Colonic mucosa (tissue), 4 donors: ENCODE data around the gene PRKCH. TPM values are rescaled to one million over a fixed set of nuclear protein-coding genes. Genes with fewer than 3 reads are reported as not detected.

ENCODE experiments used
- DNase-seq: peaks from one replicate; pipeline ENCODE4 v3.0.0-alpha.2; 2020
- H3K27ac ChIP-seq: fragments of 200-600 bp; one replicate; pipeline ENCODE4 v1.8.0; 2021
- H3K27me3 ChIP-seq: fragments of 200-600 bp; one replicate; pipeline ENCODE4 v1.8.0; 2021
- H3K36me3 ChIP-seq: fragments of 200-600 bp; one replicate; pipeline ENCODE4 v1.8.0; 2021
- H3K4me1 ChIP-seq: fragments of 200-600 bp; one replicate; pipeline ENCODE4 v1.8.0; 2021; ENCODE audit warnings: mild to moderate bottlenecking
- H3K4me3 ChIP-seq: fragments of 200-600 bp; one replicate; pipeline ENCODE4 v1.8.0; 2021
- H3K9ac ChIP-seq, 2 donors: one replicate each; pipeline ENCODE4 v1.7.0; 2013; ENCODE audit warnings: control low read depth in 2 of 2, low read depth in 2 of 2, low read length in 2 of 2
- H3K9me3 ChIP-seq: fragments of 200-600 bp; one replicate; pipeline ENCODE4 v1.8.0; 2021
- intact Hi-C: fragments of 100-400 bp; cut with DNase I; formaldehyde crosslinking; loops from one replicate; pipeline ENCODE4 v1.14.1; 2022
- total RNA-seq, 2 donors: library from RNA; stranded (reverse); fragmentation: NEBNext Ultra II Directional in 1 of 2; extraction: Animal tissue kit (Norgen Biotek cat#: 25700) in 1 of 2; gene quantifications; one replicate each; pipeline ENCODE4 v1.2.1, GENCODE V29; 2021
- TF ChIP-seq, protein P1 (sequence below): fragments of 200-600 bp; IDR thresholded peaks from one replicate; pipeline ENCODE4 v1.8.0; 2022; ENCODE audit warnings: antibody characterized with exemption, mild to moderate bottlenecking
- donor health status: healthy.
- donor health status: DM: no; HTN: no; CAD: no.
- donor health status: DM: no; HTN: no; CAD: no.

PRKCH gene
- total RNA-seq, 2 donors from 2014 or later: 11.4 to 11.5 TPM

DNA sequence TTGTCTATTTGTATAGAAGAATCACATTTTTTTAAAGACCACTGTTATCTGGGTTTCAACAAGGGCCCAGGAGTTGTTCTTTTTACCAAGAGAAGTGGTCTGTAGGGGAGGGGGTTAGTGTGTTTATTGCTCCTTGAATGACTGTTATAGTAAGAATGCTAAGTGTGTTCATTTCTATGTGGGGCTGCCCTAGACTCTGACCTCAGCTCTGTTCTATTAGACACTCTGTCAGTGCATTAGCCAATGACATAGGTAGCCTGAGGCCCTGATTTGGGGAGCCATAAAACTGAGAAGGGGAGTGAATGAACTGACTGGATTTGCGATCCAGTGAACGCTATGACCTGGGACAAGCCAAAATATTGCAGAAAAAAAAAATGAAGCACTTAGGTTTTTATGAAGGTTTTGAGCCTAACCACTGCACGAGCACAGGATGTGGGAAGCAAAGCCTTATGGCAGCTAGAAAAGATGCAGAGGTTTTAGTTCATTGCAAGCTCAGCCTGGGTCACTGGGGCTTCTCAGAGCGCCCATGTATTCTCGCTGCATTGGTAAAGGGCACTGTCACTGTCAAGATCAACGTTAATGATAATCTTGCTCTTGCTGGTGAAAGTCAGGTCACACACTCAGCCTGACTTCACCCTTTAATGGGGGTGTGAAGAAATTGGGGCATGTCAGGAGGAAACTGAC, 63.8 kb downstream of the PRKCH start:
- no peak overlapping the region for H3K9ac ChIP-seq
- intact Hi-C loops: no loop called here
- no peak for DNase-seq
- no peaks in the 10 kb centered on the region for H3K4me1 ChIP-seq
- TF ChIP-seq, protein P1, sequence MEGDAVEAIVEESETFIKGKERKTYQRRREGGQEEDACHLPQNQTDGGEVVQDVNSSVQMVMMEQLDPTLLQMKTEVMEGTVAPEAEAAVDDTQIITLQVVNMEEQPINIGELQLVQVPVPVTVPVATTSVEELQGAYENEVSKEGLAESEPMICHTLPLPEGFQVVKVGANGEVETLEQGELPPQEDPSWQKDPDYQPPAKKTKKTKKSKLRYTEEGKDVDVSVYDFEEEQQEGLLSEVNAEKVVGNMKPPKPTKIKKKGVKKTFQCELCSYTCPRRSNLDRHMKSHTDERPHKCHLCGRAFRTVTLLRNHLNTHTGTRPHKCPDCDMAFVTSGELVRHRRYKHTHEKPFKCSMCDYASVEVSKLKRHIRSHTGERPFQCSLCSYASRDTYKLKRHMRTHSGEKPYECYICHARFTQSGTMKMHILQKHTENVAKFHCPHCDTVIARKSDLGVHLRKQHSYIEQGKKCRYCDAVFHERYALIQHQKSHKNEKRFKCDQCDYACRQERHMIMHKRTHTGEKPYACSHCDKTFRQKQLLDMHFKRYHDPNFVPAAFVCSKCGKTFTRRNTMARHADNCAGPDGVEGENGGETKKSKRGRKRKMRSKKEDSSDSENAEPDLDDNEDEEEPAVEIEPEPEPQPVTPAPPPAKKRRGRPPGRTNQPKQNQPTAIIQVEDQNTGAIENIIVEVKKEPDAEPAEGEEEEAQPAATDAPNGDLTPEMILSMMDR: no peak
- H3K4me3 ChIP-seq: no peak overlapping the region
- no peaks in the 10 kb centered on the region for H3K36me3 ChIP-seq
- no peaks in the 10 kb centered on the region for H3K27me3 ChIP-seq
- H3K9me3 ChIP-seq: no peaks in the 10 kb centered on the region
- H3K27ac ChIP-seq: no peak overlapping the region

DNA sequence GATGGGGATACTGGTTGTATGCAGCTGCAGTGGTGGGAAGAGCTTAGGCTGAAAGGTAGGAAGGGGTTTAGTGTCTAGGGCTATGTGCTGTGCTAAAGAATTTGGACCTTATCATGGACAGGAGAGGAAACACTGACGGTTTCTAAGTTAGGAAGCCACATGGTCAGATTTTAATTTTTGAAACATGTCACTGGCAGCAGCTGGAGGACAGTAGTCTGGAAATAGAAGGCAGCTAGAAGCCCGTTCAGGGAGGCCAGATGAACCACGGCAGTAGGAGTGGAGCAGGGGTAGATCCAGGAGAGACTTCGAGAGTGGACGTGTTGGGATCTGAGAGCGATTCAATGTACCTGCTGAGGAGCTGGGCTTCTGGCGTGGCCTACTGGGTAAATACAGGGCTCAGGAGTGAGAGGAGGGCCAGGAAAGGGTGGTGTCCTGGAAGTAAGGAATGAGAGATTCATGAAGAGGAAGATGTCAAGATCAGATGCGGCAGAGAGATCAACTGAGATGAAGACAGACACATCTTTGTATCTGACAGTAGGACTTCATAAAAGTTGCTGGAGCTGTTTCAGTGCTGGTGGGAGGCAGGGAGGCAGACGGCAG, 64.9 kb downstream of the PRKCH start:
- no peaks in the 10 kb centered on the region for H3K27me3 ChIP-seq
- H3K4me1 ChIP-seq: no peaks in the 10 kb centered on the region
- H3K4me3 ChIP-seq: no peak overlapping the region
- no peak overlapping the region for H3K27ac ChIP-seq
- TF ChIP-seq, protein P1: no peak
- H3K9me3 ChIP-seq: no peaks in the 10 kb centered on the region
- intact Hi-C loops: no loop called here
- DNase-seq: no peak
- H3K9ac ChIP-seq: no peak overlapping the region
- H3K36me3 ChIP-seq: no peaks in the 10 kb centered on the region

DNA sequence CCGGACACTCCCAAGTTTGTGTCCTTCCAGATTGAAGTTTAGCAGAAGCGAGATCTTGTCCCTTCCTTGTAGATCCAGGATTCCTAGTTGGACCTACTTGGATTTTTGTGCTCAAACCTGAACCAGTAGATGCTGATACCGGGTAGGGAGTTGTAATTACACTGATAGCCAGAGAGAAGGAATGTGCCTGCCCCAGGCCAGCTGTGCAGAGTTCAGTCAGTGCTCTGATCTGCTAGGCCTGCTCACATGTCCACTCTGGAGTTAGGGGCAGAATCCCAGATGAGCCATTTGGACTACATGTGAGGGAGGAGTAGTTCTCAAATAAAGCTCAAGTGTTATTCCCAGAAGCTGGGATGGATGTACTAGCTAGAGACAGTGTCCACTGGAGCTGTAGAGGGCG, 65.7 kb downstream of the PRKCH start:
- DNase-seq: no peak
- Histone ChIP-seq H3K27me3 (no peaks in the 10 kb centered on the region), H3K9me3 (no peaks in the 10 kb centered on the region), H3K9ac (no peak overlapping the region), H3K36me3 (no peaks in the 10 kb centered on the region), H3K4me3 (no peak overlapping the region), H3K27ac (no peak overlapping the region), H3K4me1 (no peaks in the 10 kb centered on the region)
- intact Hi-C loops: no loop called here
- TF ChIP-seq, protein P1: no peak

DNA sequence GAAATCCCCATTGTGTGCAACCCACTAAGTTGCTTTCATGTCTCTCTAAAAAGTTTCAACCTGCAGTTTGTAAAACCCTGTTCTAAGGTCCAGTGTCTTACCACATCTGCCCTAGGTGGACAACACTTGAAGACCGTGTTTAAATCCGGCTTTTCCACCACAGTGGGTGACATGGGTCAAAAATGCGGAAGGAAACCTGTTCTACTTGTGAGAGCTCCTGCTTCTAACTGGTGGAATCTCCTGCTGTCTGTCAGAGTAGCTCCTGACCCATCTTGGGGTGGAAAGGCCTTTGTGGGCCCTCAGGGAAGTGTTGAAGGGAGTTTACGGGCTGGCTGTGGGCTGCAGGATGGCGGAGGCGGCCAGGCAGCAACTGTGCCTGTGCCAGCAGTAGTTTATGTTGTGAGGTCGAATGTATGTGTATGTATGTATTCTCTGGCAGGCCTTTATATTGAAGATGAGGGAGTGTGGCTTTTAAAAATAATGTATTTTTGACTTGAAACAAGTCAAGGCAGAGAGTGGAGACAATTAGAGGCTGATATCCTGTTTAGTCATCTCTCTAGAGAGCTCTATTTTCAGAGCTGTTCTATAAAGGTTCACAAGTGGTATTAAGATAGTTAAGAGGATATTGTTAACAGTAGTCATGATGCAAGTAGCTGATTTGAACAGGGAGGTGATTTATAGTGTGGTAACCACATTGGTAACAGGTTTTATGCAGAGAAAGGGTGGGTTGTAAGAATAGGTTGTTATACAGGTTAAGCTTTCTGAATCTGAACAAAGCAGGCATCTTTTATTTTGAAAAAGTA, 67.0 kb downstream of the PRKCH start:
- Histone ChIP-seq H3K4me3 (no peak overlapping the region), H3K27ac (peak overlapping the region; percentile 27), H3K9ac (no peak overlapping the region), H3K9me3 (no peaks in the 10 kb centered on the region), H3K36me3 (no peaks in the 10 kb centered on the region), H3K4me1 (no peaks in the 10 kb centered on the region), H3K27me3 (no peaks in the 10 kb centered on the region)
- DNase-seq: no peak
- intact Hi-C loops: no loop called here
- TF ChIP-seq, protein P1: no peak

DNA sequence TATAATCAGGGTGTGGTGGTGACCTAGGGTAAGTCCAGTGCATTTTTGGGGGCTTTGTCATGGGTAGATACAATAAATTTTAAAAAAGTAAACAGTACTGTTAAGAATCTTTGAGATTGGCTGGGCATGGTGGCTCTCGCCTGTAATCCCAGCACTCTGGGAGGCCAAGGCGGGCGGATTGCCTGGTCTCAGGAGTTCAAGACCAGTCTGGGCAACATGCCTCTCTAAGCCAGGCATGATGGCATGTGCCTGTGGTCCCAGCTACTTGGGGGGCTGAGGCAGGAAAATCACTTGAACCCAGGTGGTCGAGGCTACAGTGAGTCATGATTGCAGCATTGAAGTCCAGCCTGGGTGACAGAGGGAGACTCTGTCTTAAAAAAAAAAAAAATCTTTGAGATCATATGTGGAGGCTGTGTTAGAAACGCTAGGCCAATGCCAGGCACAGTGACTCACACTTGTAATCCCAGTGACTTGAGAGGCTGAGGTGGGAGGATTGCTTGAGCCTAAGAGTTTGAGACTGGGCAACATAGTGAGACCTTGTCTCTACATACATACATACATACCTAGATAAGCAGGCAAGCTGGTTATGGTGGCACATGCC, 67.7 kb downstream of the PRKCH start:
- Histone ChIP-seq H3K9me3 (no peaks in the 10 kb centered on the region), H3K4me1 (no peaks in the 10 kb centered on the region), H3K9ac (no peak overlapping the region), H3K36me3 (no peaks in the 10 kb centered on the region), H3K27ac (no peak overlapping the region), H3K4me3 (no peak overlapping the region), H3K27me3 (no peaks in the 10 kb centered on the region)
- intact Hi-C loops: no loop called here
- TF ChIP-seq, protein P1: no peak
- no peak for DNase-seq
